ENCODE results near the gene SORBS1. TPM values are rescaled to one million over a fixed set of nuclear protein-coding genes. Genes with fewer than 3 reads are reported as not detected.
"Not testable (repeated sequence)": the region's sequence is repeated elsewhere in the genome, so short reads cannot be mapped to it uniquely, and the experiment has no call there.

The SORBS1 gene
- total and polyA plus RNA-seq, 2 donors (not counting 1 experiment from before 2014, with no cell fraction given): 0.21 to 1.5 TPM

DNA sequence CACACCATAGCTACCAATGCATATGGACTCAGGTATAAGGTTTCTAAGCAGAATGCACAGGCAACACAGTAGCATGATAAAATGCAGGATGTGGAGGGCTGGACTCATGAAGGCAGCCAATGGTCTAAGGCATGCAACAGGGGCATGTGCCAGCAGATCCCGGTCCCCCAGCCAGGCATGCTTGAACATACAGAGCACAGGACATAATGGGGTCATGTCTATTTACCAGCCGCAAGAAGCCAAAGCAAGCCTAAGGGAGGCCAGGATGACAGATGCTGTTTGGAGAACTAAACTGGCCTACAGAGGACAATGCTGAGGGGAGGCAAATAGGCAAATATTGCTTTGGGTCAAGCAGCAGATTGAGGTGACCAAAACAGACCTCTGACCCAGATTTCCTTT, 210.3 kb downstream of the SORBS1 start:
- no peak overlapping the region for H2AFZ ChIP-seq (ENCODE audit: insufficient read depth, low read depth, low read length, poor library complexity, severe bottlenecking)
- Mint-ChIP-seq H3K27ac (no peak overlapping the region), H3K4me1 (peaks cover 12% of the 10 kb centered on the region), H3K4me3 (no peak overlapping the region), H3K27me3 (no peaks in the 10 kb centered on the region), H3K9me3 (ENCODE audit: insufficient read depth) (no peaks in the 10 kb centered on the region)
- H3K4me3 ChIP-seq (ENCODE audit: control extremely low read depth in 1 of 5, extremely low read depth in 1 of 5, insufficient read depth in 1 of 5, low read depth in 2 of 5, low read length in 4 of 5): no peak overlapping the region
- ChIA-PET POLR2A (no interaction called here), CTCF (interaction anchor here (0.6 to 2.6 kb wide), 5 partner anchors 10 to 104 kb away, joined by 3 to 11 read pairs (median 4); no protein-coding TSS in a partner anchor)
- H4K20me1 ChIP-seq (ENCODE audit: control insufficient read depth, insufficient read depth, low read length, poor library complexity, severe bottlenecking): no peaks in the 10 kb centered on the region
- H3K27me3 ChIP-seq (replicated peaks in 1 of 4; ENCODE audit: control extremely low read depth in 1 of 4, control insufficient read depth in 3 of 4, insufficient read depth in 4 of 4, low read length in 3 of 4): peaks cover 0 to 3% (median 0%) of the 10 kb centered on the region in 4 experiments
- no peak for DNase-seq
- TF ChIP-seq, protein P1, sequence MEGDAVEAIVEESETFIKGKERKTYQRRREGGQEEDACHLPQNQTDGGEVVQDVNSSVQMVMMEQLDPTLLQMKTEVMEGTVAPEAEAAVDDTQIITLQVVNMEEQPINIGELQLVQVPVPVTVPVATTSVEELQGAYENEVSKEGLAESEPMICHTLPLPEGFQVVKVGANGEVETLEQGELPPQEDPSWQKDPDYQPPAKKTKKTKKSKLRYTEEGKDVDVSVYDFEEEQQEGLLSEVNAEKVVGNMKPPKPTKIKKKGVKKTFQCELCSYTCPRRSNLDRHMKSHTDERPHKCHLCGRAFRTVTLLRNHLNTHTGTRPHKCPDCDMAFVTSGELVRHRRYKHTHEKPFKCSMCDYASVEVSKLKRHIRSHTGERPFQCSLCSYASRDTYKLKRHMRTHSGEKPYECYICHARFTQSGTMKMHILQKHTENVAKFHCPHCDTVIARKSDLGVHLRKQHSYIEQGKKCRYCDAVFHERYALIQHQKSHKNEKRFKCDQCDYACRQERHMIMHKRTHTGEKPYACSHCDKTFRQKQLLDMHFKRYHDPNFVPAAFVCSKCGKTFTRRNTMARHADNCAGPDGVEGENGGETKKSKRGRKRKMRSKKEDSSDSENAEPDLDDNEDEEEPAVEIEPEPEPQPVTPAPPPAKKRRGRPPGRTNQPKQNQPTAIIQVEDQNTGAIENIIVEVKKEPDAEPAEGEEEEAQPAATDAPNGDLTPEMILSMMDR (IDR thresholded peaks at IDR 0.05): no peak
- TF ChIP-seq EZH2 (IDR thresholded peaks at IDR 0.05; ENCODE audit: borderline replicate concordance, insufficient read depth, low read depth, low read length, poor library complexity, severe bottlenecking): no peak
- no peak overlapping the region for H3K27ac ChIP-seq (ENCODE audit: low read length in 2 of 2)
- no peak overlapping the region for H3K9ac ChIP-seq (ENCODE audit: low read length)
- no peaks in the 10 kb centered on the region for H3K36me3 ChIP-seq (replicated peaks in 1 of 2; ENCODE audit: control extremely low read depth in 1 of 2, control insufficient read depth in 1 of 2, extremely low read depth in 1 of 2, insufficient read depth in 2 of 2, low read length in 1 of 2)
- H3K4me1 ChIP-seq (ENCODE audit: control insufficient read depth in 2 of 2, insufficient read depth in 2 of 2, low read length in 2 of 2): peaks cover 8 to 10% of the 10 kb centered on the region in 2 donors
- H3K9me3 ChIP-seq (ENCODE audit: control extremely low read depth in 1 of 3, control insufficient read depth in 2 of 3, insufficient read depth in 1 of 3, low read length in 2 of 3): no peaks in the 10 kb centered on the region
- 100% methylated on average over 2 of the region's 2 CpGs for WGBS (ENCODE audit: insufficient coverage)
- H3K4me2 ChIP-seq (replicated peaks; ENCODE audit: low read depth, low read length, poor library complexity, severe bottlenecking): no peak overlapping the region
- H3K79me2 ChIP-seq (ENCODE audit: control insufficient read depth, insufficient read depth, low read length): no peaks in the 10 kb centered on the region
- no peak for ATAC-seq (ENCODE audit: low read depth)
- intact Hi-C loops (cut with micrococcal nuclease): no loop called here

DNA sequence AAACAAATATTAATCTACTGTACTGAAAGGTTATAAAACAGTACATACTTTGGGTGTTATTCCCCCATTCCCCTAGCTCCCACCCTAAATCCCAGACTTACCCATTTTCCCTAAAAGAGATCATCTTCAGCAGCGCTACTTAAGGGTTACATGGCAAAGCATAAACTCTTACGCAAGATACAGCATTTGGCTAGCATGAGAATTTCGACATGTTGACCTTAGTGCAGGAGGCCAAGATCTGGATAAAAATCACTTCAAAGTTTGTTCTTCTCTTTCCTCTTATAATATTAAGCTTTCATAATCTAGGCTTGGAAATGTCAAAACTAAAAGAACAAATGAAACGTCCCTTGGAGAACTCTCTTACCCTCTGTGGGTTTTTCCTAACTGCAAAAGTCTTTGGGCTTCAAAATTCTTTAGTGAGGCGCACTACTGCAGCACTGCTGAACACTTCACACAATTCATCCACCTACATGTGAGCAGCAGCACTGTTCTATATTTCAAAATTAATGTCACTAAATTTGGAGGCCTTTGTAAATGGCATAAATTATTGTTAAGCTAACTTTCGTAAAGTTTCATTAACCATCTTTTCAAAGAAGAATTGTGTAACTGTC, 210.8 kb downstream of the SORBS1 start:
- no peaks in the 10 kb centered on the region for H4K20me1 ChIP-seq (ENCODE audit: control insufficient read depth, insufficient read depth, low read length, poor library complexity, severe bottlenecking)
- Mint-ChIP-seq H3K9me3 (ENCODE audit: insufficient read depth) (no peaks in the 10 kb centered on the region), H3K27me3 (no peaks in the 10 kb centered on the region), H3K4me3 (no peak overlapping the region), H3K27ac (no peak overlapping the region), H3K4me1 (peaks cover 12% of the 10 kb centered on the region)
- ChIA-PET POLR2A (interaction anchor here (0.6 to 1.5 kb wide), 2 partner anchors 53 to 55 kb away, joined by 3 to 4 read pairs; no protein-coding TSS in a partner anchor), CTCF (interaction anchor here (0.6 to 2.6 kb wide), 6 partner anchors 11 to 104 kb away, joined by 3 to 11 read pairs (median 4); no protein-coding TSS in a partner anchor)
- H3K36me3 ChIP-seq (replicated peaks in 1 of 2; ENCODE audit: control extremely low read depth in 1 of 2, control insufficient read depth in 1 of 2, extremely low read depth in 1 of 2, insufficient read depth in 2 of 2, low read length in 1 of 2): no peaks in the 10 kb centered on the region
- H3K27ac ChIP-seq (ENCODE audit: low read length in 2 of 2): no peak overlapping the region
- no peak overlapping the region for H3K9ac ChIP-seq (ENCODE audit: low read length)
- H3K27me3 ChIP-seq (replicated peaks in 1 of 4; ENCODE audit: control extremely low read depth in 1 of 4, control insufficient read depth in 3 of 4, insufficient read depth in 4 of 4, low read length in 3 of 4): peaks cover 0 to 3% (median 0%) of the 10 kb centered on the region in 4 experiments
- no peaks in the 10 kb centered on the region for H3K79me2 ChIP-seq (ENCODE audit: control insufficient read depth, insufficient read depth, low read length)
- DNase-seq (no peak), ATAC-seq (ENCODE audit: low read depth) (no peak)
- no peak for TF ChIP-seq EZH2 (IDR thresholded peaks at IDR 0.05; ENCODE audit: borderline replicate concordance, insufficient read depth, low read depth, low read length, poor library complexity, severe bottlenecking)
- TF ChIP-seq, protein P1 (IDR thresholded peaks at IDR 0.05): no peak
- no peak overlapping the region for H2AFZ ChIP-seq (ENCODE audit: insufficient read depth, low read depth, low read length, poor library complexity, severe bottlenecking)
- H3K9me3 ChIP-seq (ENCODE audit: control extremely low read depth in 1 of 3, control insufficient read depth in 2 of 3, insufficient read depth in 1 of 3, low read length in 2 of 3): no peaks in the 10 kb centered on the region
- no peak overlapping the region for H3K4me2 ChIP-seq (replicated peaks; ENCODE audit: low read depth, low read length, poor library complexity, severe bottlenecking)
- no peak overlapping the region for H3K4me3 ChIP-seq (ENCODE audit: control extremely low read depth in 1 of 5, extremely low read depth in 1 of 5, insufficient read depth in 1 of 5, low read depth in 2 of 5, low read length in 4 of 5)
- 100% methylated on average over 2 of the region's 6 CpGs for whole genome bisulfite sequencing (ENCODE audit: insufficient coverage)
- intact Hi-C loops (cut with micrococcal nuclease): no loop called here
- H3K4me1 ChIP-seq (ENCODE audit: control insufficient read depth in 2 of 2, insufficient read depth in 2 of 2, low read length in 2 of 2): peaks cover 8 to 10% of the 10 kb centered on the region in 2 donors

DNA sequence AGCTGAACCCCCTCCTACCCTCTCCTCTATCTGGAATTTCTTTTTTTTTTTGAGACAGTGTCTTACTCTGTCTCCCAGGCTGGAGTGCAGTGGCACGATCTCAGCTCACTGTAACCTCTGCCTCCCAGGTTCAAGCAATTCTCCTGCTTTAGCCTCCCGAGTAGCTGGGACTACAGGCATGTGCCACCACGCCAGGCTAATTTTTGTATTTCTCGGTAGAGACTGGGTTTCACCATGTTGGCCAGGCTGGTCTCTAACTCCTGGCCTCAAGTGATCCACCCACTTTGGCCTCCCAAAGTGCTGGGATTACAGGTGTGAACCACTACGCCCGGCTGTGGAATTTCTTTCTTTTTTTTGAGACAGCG, 213.8 kb downstream of the SORBS1 start:
- H3K27me3 Mint-ChIP-seq; H4K20me1 ChIP-seq (ENCODE audit: control insufficient read depth, insufficient read depth, low read length, poor library complexity, severe bottlenecking); H3K9me3 Mint-ChIP-seq (ENCODE audit: insufficient read depth); ATAC-seq (ENCODE audit: low read depth); H3K36me3 ChIP-seq (replicated peaks in 1 of 2; ENCODE audit: control extremely low read depth in 1 of 2, control insufficient read depth in 1 of 2, extremely low read depth in 1 of 2, insufficient read depth in 2 of 2, low read length in 1 of 2); intact Hi-C loops (cut with micrococcal nuclease); H2AFZ ChIP-seq (ENCODE audit: insufficient read depth, low read depth, low read length, poor library complexity, severe bottlenecking); DNase-seq; H3K9me3 ChIP-seq (ENCODE audit: control extremely low read depth in 1 of 3, control insufficient read depth in 2 of 3, insufficient read depth in 1 of 3, low read length in 2 of 3); H3K4me1 Mint-ChIP-seq; H3K79me2 ChIP-seq (ENCODE audit: control insufficient read depth, insufficient read depth, low read length); H3K4me3 ChIP-seq (ENCODE audit: control extremely low read depth in 1 of 5, extremely low read depth in 1 of 5, insufficient read depth in 1 of 5, low read depth in 2 of 5, low read length in 4 of 5); H3K9ac ChIP-seq (ENCODE audit: low read length); H3K4me3 Mint-ChIP-seq; H3K4me2 ChIP-seq (replicated peaks; ENCODE audit: low read depth, low read length, poor library complexity, severe bottlenecking); H3K27ac ChIP-seq (ENCODE audit: low read length in 2 of 2); H3K27me3 ChIP-seq (replicated peaks in 1 of 4; ENCODE audit: control extremely low read depth in 1 of 4, control insufficient read depth in 3 of 4, insufficient read depth in 4 of 4, low read length in 3 of 4); POLR2A ChIA-PET; H3K4me1 ChIP-seq (ENCODE audit: control insufficient read depth in 2 of 2, insufficient read depth in 2 of 2, low read length in 2 of 2); H3K27ac Mint-ChIP-seq: not testable (repeated sequence)
- 97% methylated on average over 7 of the region's 7 CpGs for WGBS (ENCODE audit: insufficient coverage)
- CTCF ChIA-PET: interaction anchor here (0.9 to 1.1 kb wide), 2 partner anchors 100 to 104 kb away, joined by 3 read pairs; no protein-coding TSS in a partner anchor
